HG02759 (cell line): ENCODE data around the gene OR2L8.

ENCODE experiments used
- ATAC-seq: cut with Tn5 transposase; IDR thresholded peaks from one replicate; pipeline ENCODE4 v1.9.1; 2021; ENCODE audit warnings: mild to moderate bottlenecking, moderate library complexity; ENCODE audit not compliant: unreplicated experiment

Gene OR2L8

GRCh38 chr1:247966532-247967204, 18.0 kb downstream of the OR2L8 start:
- ATAC-seq, result peak; percentile 69

- no peak for ATAC-seq
Observed at GRCh38 chr1:247992986-247993385, 44.3 kb downstream of the OR2L8 start.

DNA sequence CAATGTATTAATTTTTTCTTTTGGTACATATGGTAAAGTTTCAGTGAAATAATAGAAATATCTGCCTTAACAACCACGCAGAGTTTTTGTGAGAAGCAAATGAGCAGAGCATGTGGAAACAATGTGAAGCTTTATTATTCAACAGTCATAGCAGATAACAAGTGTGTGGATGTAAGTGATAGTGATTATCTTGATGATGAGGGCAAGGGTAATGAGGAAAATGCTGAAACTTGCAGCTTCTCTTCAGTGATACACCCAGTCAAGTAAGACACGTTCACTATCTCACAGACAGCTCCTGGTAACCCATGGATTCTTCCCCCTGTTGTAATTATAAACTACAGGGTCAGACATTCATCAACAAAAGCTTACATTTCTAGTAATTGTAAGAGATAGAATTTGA, 50.2 kb downstream of the OR2L8 start:
- no peak for ATAC-seq
